SU-DHL-6 (cell line): ENCODE results near the gene CTSH.

Experiments
- H2AFZ ChIP-seq: fragments of 200-600 bp; sonication (generic); 2 replicates; pipeline ENCODE4 v1.6.1; 2014; ENCODE audit warnings: low read depth, mild to moderate bottlenecking, moderate library complexity, mixed read lengths, antibody characterized with exemption, low read length; ENCODE audit not compliant: severe bottlenecking
- H3F3A ChIP-seq: fragments of 200-600 bp; shearing (Covaris generic); 2 replicates; pipeline ENCODE4 v1.6.0; 2016; ENCODE audit warnings: antibody characterized with exemption, mild to moderate bottlenecking; ENCODE audit not compliant: insufficient read depth
- H3K27ac ChIP-seq: fragments of 200-600 bp; sonication (generic); 2 replicates; pipeline ENCODE4 v1.5.1; 2016; ENCODE audit warnings: low read depth, mild to moderate bottlenecking, low read length, moderate library complexity, mixed read lengths
- H3K27me3 ChIP-seq: fragments of 200-600 bp; sonication (generic), shearing (Covaris generic); 2 replicates; pipeline ENCODE4 v1.6.0; 2014; ENCODE audit warnings: mild to moderate bottlenecking, low read length
- H3K36me3 ChIP-seq: fragments of 200-600 bp; sonication (generic); 2 replicates; pipeline ENCODE4 v1.6.1; 2014; ENCODE audit warnings: mild to moderate bottlenecking, low read length, mixed read lengths
- H3K4me2 ChIP-seq: fragments of 300-600, 200-600 bp; shearing (Covaris generic), sonication (generic); 2 replicates; pipeline ENCODE4 v1.6.0; 2014; ENCODE audit warnings: low read length, low read depth, mild to moderate bottlenecking; ENCODE audit not compliant: poor library complexity, severe bottlenecking
- H3K4me3 ChIP-seq: fragments of 200-600 bp; sonication (generic); 2 replicates; pipeline ENCODE4 v1.5.1; 2014; ENCODE audit warnings: antibody characterized with exemption, low read length, mild to moderate bottlenecking, mixed read lengths; ENCODE audit not compliant: insufficient read depth, poor library complexity, severe bottlenecking
- H3K79me2 ChIP-seq: fragments of 200-600 bp; sonication (generic); 2 replicates; pipeline ENCODE4 v1.6.1; 2014; ENCODE audit warnings: mild to moderate bottlenecking, low read length, moderate library complexity; ENCODE audit not compliant: insufficient read depth
- H3K9ac ChIP-seq: fragments of 200-600 bp; sonication (generic); 2 replicates; pipeline ENCODE4 v1.7.0; 2014; ENCODE audit warnings: mild to moderate bottlenecking, low read length
- H3K9me2 ChIP-seq: fragments of 200-600 bp; sonication (generic); replicated peaks from 2 replicates; pipeline ENCODE4 v1.6.1; 2014; ENCODE audit warnings: low read length; ENCODE audit not compliant: insufficient read depth
- H3K9me3 ChIP-seq: fragments of 200-600 bp; sonication (generic); 2 replicates; pipeline ENCODE4 v1.6.1; 2014; ENCODE audit warnings: low read length, mixed read lengths; ENCODE audit not compliant: insufficient read depth
- H4K20me1 ChIP-seq: fragments of 200-600 bp; sonication (generic); 2 replicates; pipeline ENCODE4 v1.6.1; 2014; ENCODE audit warnings: low read depth, mild to moderate bottlenecking, antibody characterized with exemption, low read length, moderate library complexity, mixed read lengths
- EZH2phosphoT487 ChIP-seq: fragments of 200-600 bp; sonication (generic), shearing (Covaris generic); conservative IDR thresholded peaks from 2 replicates; pipeline ENCODE4 v1.6.1; 2018; ENCODE audit warnings: mild to moderate bottlenecking, antibody characterized with exemption, low read length, moderate library complexity, mixed read lengths
- TF ChIP-seq, protein P1 (sequence below): fragments of 200-600 bp; sonication (generic); IDR thresholded peaks from one replicate; pipeline ENCODE4 v1.5.1; 2017; ENCODE audit warnings: antibody characterized with exemption, mild to moderate bottlenecking, low read length, moderate library complexity; ENCODE audit not compliant: insufficient read depth, poor library complexity, severe bottlenecking

Gene CTSH

DNA sequence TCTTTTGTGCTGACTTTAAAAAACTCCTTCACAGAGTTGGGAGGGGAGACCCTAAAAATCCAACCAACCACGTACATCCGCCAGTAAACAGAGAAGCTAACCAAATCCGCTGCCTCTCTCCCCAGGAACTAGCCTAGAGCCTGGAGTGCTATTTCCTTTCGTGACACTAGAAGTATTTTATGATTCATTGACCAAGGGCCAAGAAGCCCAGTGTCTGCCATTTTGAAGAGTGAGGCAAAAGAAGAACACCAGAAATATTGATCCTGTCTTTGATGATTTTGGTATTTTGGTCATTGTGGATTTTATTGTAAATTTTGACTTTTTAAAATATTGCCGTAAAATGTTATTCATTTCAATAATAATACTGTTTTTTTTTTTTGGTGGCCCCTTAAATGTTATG lies 10.5 kb upstream of the CTSH start:
- Histone ChIP-seq H2AFZ (no peak overlapping the region), H3K27ac (no peak overlapping the region), H3K9me3 (no peaks in the 10 kb centered on the region), H3K9me2 (no peaks in the 10 kb centered on the region), H3K36me3 (no peaks in the 10 kb centered on the region), H3K4me2 (no peak overlapping the region), H3K4me3 (no peak overlapping the region), H3F3A (no peaks in the 10 kb centered on the region), H3K9ac (no peak overlapping the region), H3K27me3 (no peaks in the 10 kb centered on the region), H3K79me2 (no peaks in the 10 kb centered on the region), H4K20me1 (no peaks in the 10 kb centered on the region)
- TF ChIP-seq, protein P1, sequence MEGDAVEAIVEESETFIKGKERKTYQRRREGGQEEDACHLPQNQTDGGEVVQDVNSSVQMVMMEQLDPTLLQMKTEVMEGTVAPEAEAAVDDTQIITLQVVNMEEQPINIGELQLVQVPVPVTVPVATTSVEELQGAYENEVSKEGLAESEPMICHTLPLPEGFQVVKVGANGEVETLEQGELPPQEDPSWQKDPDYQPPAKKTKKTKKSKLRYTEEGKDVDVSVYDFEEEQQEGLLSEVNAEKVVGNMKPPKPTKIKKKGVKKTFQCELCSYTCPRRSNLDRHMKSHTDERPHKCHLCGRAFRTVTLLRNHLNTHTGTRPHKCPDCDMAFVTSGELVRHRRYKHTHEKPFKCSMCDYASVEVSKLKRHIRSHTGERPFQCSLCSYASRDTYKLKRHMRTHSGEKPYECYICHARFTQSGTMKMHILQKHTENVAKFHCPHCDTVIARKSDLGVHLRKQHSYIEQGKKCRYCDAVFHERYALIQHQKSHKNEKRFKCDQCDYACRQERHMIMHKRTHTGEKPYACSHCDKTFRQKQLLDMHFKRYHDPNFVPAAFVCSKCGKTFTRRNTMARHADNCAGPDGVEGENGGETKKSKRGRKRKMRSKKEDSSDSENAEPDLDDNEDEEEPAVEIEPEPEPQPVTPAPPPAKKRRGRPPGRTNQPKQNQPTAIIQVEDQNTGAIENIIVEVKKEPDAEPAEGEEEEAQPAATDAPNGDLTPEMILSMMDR = no peak
- no peak for TF ChIP-seq EZH2phosphoT487

DNA sequence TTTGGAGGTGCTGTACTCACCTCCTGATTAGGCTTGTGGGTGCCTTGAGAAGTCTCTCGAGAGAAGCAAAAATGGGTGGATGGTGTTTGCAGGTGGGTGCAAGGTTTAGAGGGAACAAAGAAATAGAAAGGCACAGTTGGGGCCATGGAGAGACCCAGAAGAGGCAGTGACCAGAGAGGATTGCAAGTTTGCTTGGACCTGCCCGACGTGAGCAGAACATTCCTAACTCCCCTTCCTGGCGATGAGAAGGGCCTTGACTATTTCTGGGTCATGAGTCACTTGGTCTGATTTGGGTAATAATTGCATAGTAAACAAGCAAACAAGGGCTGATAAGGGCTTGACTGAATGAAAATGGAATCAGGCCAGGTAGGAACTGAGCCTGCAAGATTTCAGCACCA lies 7.0 kb upstream of the CTSH start:
- Histone ChIP-seq H3K4me2 (no peak overlapping the region), H3F3A (no peaks in the 10 kb centered on the region), H3K36me3 (no peaks in the 10 kb centered on the region), H3K27me3 (no peaks in the 10 kb centered on the region), H2AFZ (no peak overlapping the region), H3K27ac (no peak overlapping the region), H3K79me2 (no peaks in the 10 kb centered on the region), H3K9ac (no peak overlapping the region), H3K9me2 (no peaks in the 10 kb centered on the region), H4K20me1 (no peaks in the 10 kb centered on the region), H3K4me3 (no peak overlapping the region), H3K9me3 (no peaks in the 10 kb centered on the region)
- no peak for TF ChIP-seq EZH2phosphoT487
- TF ChIP-seq, protein P1 = no peak

DNA sequence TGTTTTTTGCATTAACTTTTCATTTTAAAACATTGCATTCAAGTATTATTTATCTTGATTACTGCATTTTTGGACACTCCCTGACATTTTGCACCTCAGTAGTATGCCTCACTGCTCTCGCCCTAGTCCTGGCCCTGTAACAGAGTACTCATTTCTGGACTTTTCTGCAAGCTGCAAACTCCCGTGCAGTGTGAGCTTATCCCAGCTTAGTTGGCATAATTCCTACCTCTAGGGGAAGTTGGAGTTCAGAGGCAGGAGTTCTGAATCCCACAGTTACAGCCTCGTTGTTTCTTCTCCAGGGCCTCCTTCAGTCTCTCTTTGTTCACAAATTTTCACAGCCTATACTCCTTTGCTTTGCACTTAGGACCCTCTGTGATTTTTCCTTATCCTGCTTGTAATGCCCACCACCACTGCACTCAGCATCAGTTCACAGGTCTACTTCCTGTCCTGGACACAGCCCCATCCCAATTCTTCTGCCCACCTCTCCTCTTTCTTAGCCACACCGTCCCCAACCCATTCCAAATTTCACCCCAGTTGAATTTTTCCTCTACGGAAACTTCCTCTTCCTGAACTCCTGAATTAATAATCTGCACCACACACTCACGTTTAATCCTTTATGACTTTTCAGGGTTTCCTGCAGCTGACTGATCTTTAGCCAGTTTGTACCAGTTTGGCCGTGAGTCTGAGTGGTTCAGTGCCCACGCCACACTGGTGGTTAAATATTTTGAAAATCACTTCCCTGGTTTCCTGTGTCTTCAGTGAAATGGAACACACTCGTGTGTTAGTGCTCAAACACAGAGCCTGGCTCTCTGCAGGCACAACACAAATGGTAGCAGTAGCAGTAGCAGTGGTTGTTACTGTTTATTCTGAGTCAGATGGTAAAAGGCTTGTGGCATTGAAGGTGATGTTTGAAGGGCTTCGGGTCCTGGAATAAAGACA lies 6.3 kb upstream of the CTSH start:
- Histone ChIP-seq H3K9me2 (no peaks in the 10 kb centered on the region), H3K36me3 (no peaks in the 10 kb centered on the region), H3K27me3 (no peaks in the 10 kb centered on the region), H3K9me3 (no peaks in the 10 kb centered on the region), H4K20me1 (no peaks in the 10 kb centered on the region), H2AFZ (no peak overlapping the region), H3K4me3 (no peak overlapping the region), H3F3A (no peaks in the 10 kb centered on the region), H3K9ac (no peak overlapping the region), H3K4me2 (no peak overlapping the region), H3K27ac (no peak overlapping the region), H3K79me2 (no peaks in the 10 kb centered on the region)
- TF ChIP-seq, protein P1 = no peak
- TF ChIP-seq EZH2phosphoT487 = no peak
